GM12864 (cell line): Measurements from ENCODE around the gene OSCAR.

Experiments used
- DNase-seq: peaks from one replicate; pipeline ENCODE4 v3.0.0-alpha.2; 2011; ENCODE audit warnings: low read depth
- H3K4me3 ChIP-seq: 2 replicates; pipeline ENCODE4 v1.5.1; 2011; ENCODE audit warnings: mild to moderate bottlenecking, low read depth, low read length, control low read depth
- TF ChIP-seq, protein P1 (sequence below): IDR thresholded peaks from 2 replicates; pipeline ENCODE4 v1.5.1; 2011; ENCODE audit warnings: low read depth, mild to moderate bottlenecking, moderate library complexity, low read length, control low read depth, inconsistent platforms; ENCODE audit errors: missing control alignments

Gene OSCAR

DNA sequence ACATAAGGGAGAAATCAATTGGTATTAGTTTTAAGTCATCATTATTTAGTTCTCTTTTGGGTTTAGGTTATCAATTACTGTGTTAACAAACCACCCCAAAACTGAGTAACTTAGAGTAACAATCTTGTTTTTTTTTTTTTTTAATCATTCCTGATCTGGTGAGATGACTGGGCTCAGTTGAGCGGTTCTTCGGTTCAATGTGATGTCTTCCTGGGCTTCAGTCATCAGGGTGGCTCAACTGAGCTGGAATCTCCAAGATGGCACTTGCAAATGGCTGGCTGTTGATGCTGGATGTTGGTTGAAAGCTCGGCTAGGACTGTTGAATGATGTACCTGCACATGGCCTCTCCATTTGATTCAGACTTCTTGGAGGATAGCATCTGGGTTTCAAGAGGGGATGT is 16.2 kb downstream of the OSCAR start:
- H3K4me3 ChIP-seq: no peak overlapping the region
- TF ChIP-seq, protein P1, sequence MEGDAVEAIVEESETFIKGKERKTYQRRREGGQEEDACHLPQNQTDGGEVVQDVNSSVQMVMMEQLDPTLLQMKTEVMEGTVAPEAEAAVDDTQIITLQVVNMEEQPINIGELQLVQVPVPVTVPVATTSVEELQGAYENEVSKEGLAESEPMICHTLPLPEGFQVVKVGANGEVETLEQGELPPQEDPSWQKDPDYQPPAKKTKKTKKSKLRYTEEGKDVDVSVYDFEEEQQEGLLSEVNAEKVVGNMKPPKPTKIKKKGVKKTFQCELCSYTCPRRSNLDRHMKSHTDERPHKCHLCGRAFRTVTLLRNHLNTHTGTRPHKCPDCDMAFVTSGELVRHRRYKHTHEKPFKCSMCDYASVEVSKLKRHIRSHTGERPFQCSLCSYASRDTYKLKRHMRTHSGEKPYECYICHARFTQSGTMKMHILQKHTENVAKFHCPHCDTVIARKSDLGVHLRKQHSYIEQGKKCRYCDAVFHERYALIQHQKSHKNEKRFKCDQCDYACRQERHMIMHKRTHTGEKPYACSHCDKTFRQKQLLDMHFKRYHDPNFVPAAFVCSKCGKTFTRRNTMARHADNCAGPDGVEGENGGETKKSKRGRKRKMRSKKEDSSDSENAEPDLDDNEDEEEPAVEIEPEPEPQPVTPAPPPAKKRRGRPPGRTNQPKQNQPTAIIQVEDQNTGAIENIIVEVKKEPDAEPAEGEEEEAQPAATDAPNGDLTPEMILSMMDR: no peak
- DNase-seq: no peak

DNA sequence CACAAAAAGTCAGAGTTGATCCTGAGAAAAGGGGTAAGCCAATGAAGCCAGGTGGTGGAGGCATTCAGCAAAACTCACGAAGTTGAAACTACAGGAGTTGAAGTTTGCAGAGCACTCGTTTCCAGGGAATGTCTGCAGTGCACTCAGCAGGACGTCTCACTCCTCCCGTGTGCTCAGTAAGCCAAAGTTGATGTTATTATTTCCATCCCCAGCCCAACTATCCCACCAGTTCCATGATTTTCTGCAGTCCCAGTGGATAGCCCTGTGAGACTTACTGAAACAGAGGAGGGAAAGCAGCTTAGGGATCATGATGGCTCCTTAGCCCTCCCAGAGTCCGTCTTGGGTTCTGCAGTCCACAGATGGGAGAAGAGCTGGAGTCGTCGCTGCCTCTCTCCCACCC is 19.6 kb downstream of the OSCAR start, which contains the start of gene TARM1:
TARM1 (minus strand) TSS at position 334 of the 400 bp plus-strand sequence; CDS start at position 309, 25 bp downstream.
- TF ChIP-seq, protein P1: no peak
- DNase-seq: no peak
- H3K4me3 ChIP-seq: no peak within 1 kb of the TSS

DNA sequence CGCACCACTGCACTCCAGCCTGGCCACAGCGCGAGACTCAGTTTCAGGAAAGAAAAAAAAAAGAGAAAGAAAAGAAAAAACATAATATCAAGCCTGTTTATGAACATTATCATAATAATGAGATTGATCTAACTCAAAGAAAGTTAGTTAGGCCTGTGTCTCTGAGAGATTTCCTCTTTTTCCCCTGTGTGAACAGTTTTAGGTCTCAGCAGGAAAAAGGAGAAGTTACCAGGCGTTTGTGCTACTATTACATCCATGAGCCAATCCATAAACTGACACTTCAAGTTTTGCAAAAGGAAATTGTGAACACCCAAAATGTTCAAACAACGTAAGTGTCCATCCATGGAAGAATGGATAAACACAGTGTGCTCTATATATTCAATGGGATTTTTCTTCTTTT is 23.3 kb downstream of the OSCAR start:
- DNase-seq: no peak
- no peak overlapping the region for H3K4me3 ChIP-seq
- TF ChIP-seq, protein P1: no peak

DNA sequence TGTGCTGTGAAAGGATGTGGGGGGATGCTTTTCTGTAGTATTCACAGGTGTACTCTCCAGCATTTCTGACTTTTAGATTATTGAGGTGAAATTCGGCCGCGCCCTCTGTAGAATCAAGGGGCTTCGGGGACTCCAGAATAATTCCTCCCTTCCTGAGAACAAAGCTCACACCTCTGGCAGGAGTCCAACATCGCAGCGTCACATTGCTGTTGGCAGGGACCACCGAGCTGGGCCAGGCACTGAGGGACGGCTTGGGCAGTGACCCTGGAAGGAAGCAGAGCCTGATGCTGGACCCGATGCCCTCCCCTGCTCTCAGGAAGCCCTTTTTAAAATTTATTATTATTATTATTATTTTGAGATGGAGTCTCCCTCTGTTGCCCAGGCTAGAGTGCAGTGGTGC is 25.8 kb downstream of the OSCAR start:
- no peak overlapping the region for H3K4me3 ChIP-seq
- DNase-seq: no peak
- TF ChIP-seq, protein P1: no peak

DNA sequence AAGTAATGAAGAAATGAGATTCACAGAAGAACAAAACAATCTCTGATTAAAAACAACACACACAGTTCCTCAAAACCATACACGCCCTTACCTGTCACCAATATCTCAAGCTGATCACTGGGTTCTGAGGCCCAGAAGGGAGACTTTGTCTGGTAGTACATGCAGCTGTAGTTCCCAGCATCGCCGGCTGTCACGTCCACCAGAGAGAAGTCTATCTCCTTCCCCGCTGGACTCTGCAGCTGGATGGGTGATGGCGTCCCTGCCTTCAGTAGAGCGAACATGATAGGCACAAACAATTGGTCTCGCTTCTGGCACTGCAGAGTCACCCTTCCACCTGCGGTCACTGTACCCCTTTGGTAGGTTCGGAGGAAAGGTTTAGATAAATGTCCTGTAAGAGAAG is 26.8 kb downstream of the OSCAR start:
- H3K4me3 ChIP-seq: no peak overlapping the region
- TF ChIP-seq, protein P1: no peak
- no peak for DNase-seq

DNA sequence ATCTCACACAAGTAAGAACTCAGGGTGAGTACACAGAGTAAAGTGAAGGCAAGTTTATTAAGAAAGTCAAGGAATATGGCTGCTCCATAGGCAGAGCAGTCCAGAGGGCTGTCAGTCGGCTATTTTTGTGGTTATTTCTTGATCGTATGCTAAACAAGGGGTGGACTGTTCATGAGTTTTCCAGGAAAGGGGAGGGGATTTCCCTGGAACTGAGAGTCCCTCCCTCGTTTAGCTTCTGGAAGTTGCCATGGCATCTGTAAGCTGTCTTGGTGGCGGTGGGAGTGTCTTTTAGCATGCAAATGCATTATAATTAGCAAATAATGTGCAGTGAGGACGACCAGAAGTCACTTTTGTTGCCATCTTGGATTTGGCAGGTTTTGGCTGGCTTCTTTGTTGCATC is 31.1 kb downstream of the OSCAR start:
- no peak for DNase-seq
- TF ChIP-seq, protein P1: no peak
- H3K4me3 ChIP-seq: no peak overlapping the region

DNA sequence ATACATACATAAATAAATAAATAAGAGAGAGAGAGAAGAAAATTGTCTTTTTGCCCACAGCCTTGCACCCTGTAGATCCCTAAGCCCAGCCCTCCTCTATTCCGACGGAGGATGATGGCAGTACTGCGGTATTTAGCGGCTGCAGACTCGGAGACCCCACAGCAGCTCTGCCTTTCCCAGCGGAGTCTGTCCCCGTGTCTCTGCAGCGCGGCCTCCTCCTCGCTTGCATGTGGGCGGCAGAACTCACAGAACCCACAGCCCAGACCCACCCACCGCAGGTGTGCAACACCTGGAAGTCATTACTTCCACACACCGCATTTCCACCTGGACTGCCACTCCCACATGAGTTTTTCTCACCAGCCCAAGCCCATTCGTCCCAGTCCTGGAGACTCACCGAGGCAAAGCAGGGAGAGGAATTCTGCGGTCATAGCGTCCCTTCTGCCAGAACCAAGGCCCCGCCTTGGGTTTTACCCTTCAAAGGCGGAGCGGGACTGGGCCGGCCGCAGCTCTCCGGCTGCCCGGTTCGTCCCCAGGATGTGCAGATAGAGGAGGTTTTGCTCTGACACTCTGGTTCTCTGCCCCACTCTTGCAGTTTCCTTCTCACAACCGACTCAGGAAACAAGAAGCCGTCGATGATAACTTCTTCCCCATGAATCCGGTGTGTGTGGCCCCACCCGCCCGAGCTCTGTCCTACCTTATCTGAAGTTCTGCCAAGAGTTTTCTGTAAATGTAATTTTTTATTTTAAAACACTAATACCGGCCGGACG is 37.1 kb downstream of the OSCAR start, which contains the start of gene VSTM1:
VSTM1 (minus strand) TSS at position 548 of the 767 bp plus-strand sequence; CDS start at position 428, 120 bp downstream.
- no peak within 1 kb of the TSS for H3K4me3 ChIP-seq

More for the DNA sequence above, 37.1 kb downstream of the OSCAR start, which contains the start of gene VSTM1:
- no peak for DNase-seq
- TF ChIP-seq, protein P1: no peak
